ENCODE results near the gene PLEKHG7. TPM values are rescaled to one million over a fixed set of nuclear protein-coding genes. Genes with fewer than 3 reads are reported as not detected.
"Not testable (repeated sequence)": the region's sequence is repeated elsewhere in the genome, so short reads cannot be mapped to it uniquely, and the experiment has no call there.

The PLEKHG7 gene
- total RNA-seq, 4 donors from 2014 or later = 1.0 to 19.0 (median 2.3) TPM

DNA sequence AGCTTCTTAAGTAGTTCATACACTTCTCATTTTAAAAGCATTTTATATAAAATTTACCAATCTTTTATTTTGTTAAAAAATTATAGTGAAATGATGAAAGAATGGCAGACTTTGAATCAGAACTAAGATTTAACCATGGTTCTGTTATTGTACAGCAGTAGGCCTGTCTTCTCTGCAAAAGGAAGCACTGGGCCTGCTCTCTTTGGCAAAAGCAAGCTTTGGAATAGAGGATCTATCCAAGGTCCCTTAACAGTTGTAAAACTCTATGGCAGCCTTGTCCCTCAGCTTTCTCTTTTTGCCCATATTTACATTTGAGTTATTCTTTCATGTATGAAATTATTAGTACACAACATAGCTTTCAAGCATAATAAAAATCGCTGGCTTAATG, 82.8 kb downstream of the PLEKHG7 start:
- TF ChIP-seq CTCF (IDR thresholded peaks at IDR 0.05) (no peak), POLR2A (IDR thresholded peaks at IDR 0.05) (no peak)
- Histone ChIP-seq H3K36me3 (peaks cover 0 to 14% (median 0%) of the 10 kb centered on the region in 3 donors), H3K9me3 (no peaks in the 10 kb centered on the region), H3K27me3 (no peaks in the 10 kb centered on the region), H3K4me1 (no peaks in the 10 kb centered on the region), H3K27ac (no peak overlapping the region), H3K4me3 (no peak overlapping the region)
- DNase-seq = no peak

DNA sequence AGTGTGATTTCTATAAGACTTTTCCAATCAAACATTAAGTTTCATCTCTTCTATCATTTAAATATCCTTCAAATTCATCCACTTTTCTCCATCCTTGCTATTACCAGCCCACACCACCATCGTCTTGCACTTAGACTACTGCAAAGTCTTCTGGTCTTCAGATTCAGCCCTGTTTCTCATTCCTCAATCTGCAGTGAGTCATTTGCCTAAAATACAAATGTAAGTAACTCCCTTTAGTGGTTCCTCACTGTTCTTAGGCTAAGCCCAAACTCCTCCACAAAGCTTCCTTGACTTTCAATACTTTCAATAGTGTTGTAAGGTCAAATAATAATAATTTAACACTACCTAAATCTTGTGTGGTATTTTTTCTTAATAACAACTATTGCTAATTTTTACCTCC, 83.3 kb downstream of the PLEKHG7 start:
- no peaks in the 10 kb centered on the region for H3K9me3 ChIP-seq
- no peak for TF ChIP-seq CTCF (IDR thresholded peaks at IDR 0.05)
- no peak for TF ChIP-seq POLR2A (IDR thresholded peaks at IDR 0.05)
- H3K36me3 ChIP-seq = peaks cover 0 to 14% (median 0%) of the 10 kb centered on the region in 3 donors
- no peak for DNase-seq
- no peak overlapping the region for H3K27ac ChIP-seq
- H3K4me3 ChIP-seq = no peak overlapping the region
- no peaks in the 10 kb centered on the region for H3K27me3 ChIP-seq
- no peaks in the 10 kb centered on the region for H3K4me1 ChIP-seq

DNA sequence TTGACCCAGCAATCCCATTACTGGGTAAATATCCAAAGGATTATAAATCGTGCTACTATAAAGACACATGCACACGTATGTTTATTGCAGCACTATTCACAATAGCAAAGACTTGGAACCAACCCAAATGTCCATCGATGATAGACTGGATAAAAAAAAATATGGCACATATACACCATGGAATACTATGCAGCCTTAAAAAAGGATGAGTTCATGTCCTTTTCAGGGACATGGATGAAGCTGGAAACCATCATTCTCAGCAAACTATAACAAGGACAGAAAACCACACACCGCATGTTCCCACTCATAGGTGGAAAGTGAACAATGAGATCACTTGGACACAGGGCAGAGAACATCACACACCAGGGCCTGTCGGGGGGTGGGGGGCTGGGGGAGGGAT, 91.6 kb downstream of the PLEKHG7 start:
- DNase-seq, H3K27me3 ChIP-seq, H3K27ac ChIP-seq, H3K4me3 ChIP-seq, H3K4me1 ChIP-seq, H3K9me3 ChIP-seq: not testable (repeated sequence)
- peaks cover 0 to 25% (median 0%) of the 10 kb centered on the region in 3 donors for H3K36me3 ChIP-seq

DNA sequence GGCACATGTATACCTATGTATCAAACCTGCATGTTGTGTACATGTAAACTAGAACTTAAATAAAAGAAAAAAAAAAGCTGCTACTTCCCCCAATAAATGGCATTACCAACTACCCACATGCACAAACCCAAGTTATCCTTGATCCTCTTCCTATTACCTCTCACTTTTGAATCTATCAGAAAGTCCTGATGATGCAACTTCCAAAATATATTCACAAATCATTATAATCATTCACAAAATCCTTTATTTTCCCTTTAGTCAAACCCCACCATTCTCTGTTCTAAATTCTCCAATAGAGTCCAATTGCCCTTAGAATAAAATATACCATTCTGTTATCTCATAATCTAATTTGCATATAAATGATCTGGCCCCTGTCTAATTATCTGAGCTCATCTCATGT, 92.0 kb downstream of the PLEKHG7 start:
- no peaks in the 10 kb centered on the region for H3K27me3 ChIP-seq
- no peak overlapping the region for H3K4me3 ChIP-seq
- no peak for TF ChIP-seq POLR2A (IDR thresholded peaks at IDR 0.05)
- TF ChIP-seq CTCF (IDR thresholded peaks at IDR 0.05) = no peak
- H3K27ac ChIP-seq = no peak overlapping the region
- no peaks in the 10 kb centered on the region for H3K4me1 ChIP-seq
- peaks cover 0 to 24% (median 0%) of the 10 kb centered on the region in 3 donors for H3K36me3 ChIP-seq
- no peak for DNase-seq
- no peaks in the 10 kb centered on the region for H3K9me3 ChIP-seq

- Histone ChIP-seq H3K27me3 (no peaks in the 10 kb centered on the region), H3K27ac (no peak overlapping the region), H3K4me3 (no peak overlapping the region), H3K36me3 (peaks cover 0 to 40% (median 0%) of the 10 kb centered on the region in 3 donors), H3K4me1 (no peaks in the 10 kb centered on the region), H3K9me3 (no peaks in the 10 kb centered on the region)
- TF ChIP-seq POLR2A (IDR thresholded peaks at IDR 0.05) (no peak), CTCF (IDR thresholded peaks at IDR 0.05) (no peak)
- DNase-seq = no peak
Observed at GRCh38 chr12:92796650-92797049, 93.9 kb downstream of the PLEKHG7 start.

DNA sequence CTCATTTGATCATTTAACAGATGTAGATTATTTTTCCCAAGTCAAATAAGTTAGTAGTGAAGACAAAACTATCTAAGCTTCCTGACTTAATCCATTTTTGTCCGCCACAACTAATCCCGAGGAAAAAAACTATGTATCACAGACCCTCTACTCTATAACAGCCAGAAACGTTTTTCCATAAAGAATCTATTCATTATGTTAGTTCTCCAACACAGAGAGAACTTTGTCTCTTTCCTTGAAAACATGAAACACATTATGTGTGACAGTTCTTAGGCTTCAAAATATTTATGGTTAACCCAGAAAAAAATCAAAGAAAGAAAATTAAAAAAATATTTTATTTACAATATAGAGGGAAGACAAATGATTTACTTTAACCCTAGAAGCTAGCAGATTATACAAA, 100.1 kb downstream of the PLEKHG7 start:
- no peak overlapping the region for H3K4me3 ChIP-seq
- H3K4me1 ChIP-seq = no peaks in the 10 kb centered on the region
- peaks cover 0 to 66% (median 0%) of the 10 kb centered on the region in 3 donors for H3K36me3 ChIP-seq
- no peak for DNase-seq
- H3K9me3 ChIP-seq = no peaks in the 10 kb centered on the region
- TF ChIP-seq POLR2A (IDR thresholded peaks at IDR 0.05) = no peak
- no peak for TF ChIP-seq CTCF (IDR thresholded peaks at IDR 0.05)
- no peak overlapping the region for H3K27ac ChIP-seq
- no peaks in the 10 kb centered on the region for H3K27me3 ChIP-seq

Data from Peyer's patch (tissue), 4 donors.